Measurements from ENCODE around the gene C3orf22.

The C3orf22 gene

GRCh38 chr3:126519506-126520455 is 39.0 kb downstream of the C3orf22 start:
- H3K9me3 ChIP-seq (ENCODE audit: control insufficient read depth in 2 of 2, low read length in 2 of 2), result no peaks in the 10 kb centered on the region
- H3K27me3 ChIP-seq (ENCODE audit: control insufficient read depth in 2 of 2, insufficient read depth in 2 of 2, low read length in 2 of 2), result peaks cover 5 to 6% of the 10 kb centered on the region in 2 donors
- H3K36me3 ChIP-seq (ENCODE audit: control insufficient read depth in 2 of 2, insufficient read depth in 2 of 2, low read length in 2 of 2), result no peaks in the 10 kb centered on the region
- H3K27ac ChIP-seq (ENCODE audit: low read depth in 2 of 2, low read length in 2 of 2), result no peak overlapping the region
- H3K4me1 ChIP-seq (ENCODE audit: control insufficient read depth in 2 of 2, insufficient read depth in 2 of 2, low read length in 2 of 2), result peaks cover 10 to 11% of the 10 kb centered on the region in 2 donors
- H3K9ac ChIP-seq (ENCODE audit: low read depth in 1 of 2, low read length in 2 of 2), result no peak overlapping the region
- no peak overlapping the region for H3K4me3 ChIP-seq (ENCODE audit: low read length in 2 of 2)

GRCh38 chr3:126518779-126519177 is 40.0 kb downstream of the C3orf22 start:
- Histone ChIP-seq H3K36me3 (ENCODE audit: control insufficient read depth in 2 of 2, insufficient read depth in 2 of 2, low read length in 2 of 2) (no peaks in the 10 kb centered on the region), H3K4me3 (ENCODE audit: low read length in 2 of 2) (no peak overlapping the region)

GRCh38 chr3:126517986-126518778 is 40.5 kb downstream of the C3orf22 start:
- Histone ChIP-seq H3K9ac (ENCODE audit: low read depth in 1 of 2, low read length in 2 of 2) (no peak overlapping the region), H3K4me1 (ENCODE audit: control insufficient read depth in 2 of 2, insufficient read depth in 2 of 2, low read length in 2 of 2) (peaks cover under 1% of the 10 kb centered on the region in 2 donors), H3K27ac (ENCODE audit: low read depth in 2 of 2, low read length in 2 of 2) (no peak overlapping the region), H3K36me3 (ENCODE audit: control insufficient read depth in 2 of 2, insufficient read depth in 2 of 2, low read length in 2 of 2) (no peaks in the 10 kb centered on the region), H3K27me3 (ENCODE audit: control insufficient read depth in 2 of 2, insufficient read depth in 2 of 2, low read length in 2 of 2) (peaks cover under 1 to 4% of the 10 kb centered on the region in 2 donors), H3K4me3 (ENCODE audit: low read length in 2 of 2) (no peak overlapping the region), H3K9me3 (ENCODE audit: control insufficient read depth in 2 of 2, low read length in 2 of 2) (no peaks in the 10 kb centered on the region)

More at GRCh38 chr3:126518779-126519177, 40.0 kb downstream of the C3orf22 start:
- Histone ChIP-seq H3K9me3 (ENCODE audit: control insufficient read depth in 2 of 2, low read length in 2 of 2) (no peaks in the 10 kb centered on the region), H3K4me1 (ENCODE audit: control insufficient read depth in 2 of 2, insufficient read depth in 2 of 2, low read length in 2 of 2) (peaks cover 6 to 7% of the 10 kb centered on the region in 2 donors), H3K27me3 (ENCODE audit: control insufficient read depth in 2 of 2, insufficient read depth in 2 of 2, low read length in 2 of 2) (peaks cover 5 to 6% of the 10 kb centered on the region in 2 donors), H3K9ac (ENCODE audit: low read depth in 1 of 2, low read length in 2 of 2) (no peak overlapping the region), H3K27ac (ENCODE audit: low read depth in 2 of 2, low read length in 2 of 2) (no peak overlapping the region)

- H3K4me1 ChIP-seq (ENCODE audit: control insufficient read depth in 2 of 2, insufficient read depth in 2 of 2, low read length in 2 of 2), result no peaks in the 10 kb centered on the region
- peaks cover 0 to 2% of the 10 kb centered on the region in 2 donors for H3K27me3 ChIP-seq (ENCODE audit: control insufficient read depth in 2 of 2, insufficient read depth in 2 of 2, low read length in 2 of 2)
These were observed 41.3 kb downstream of the C3orf22 start, which contains the start of gene UROC1 for GRCh38 chr3:126517291-126517951. Gene UROC1 (minus strand): TSS chr3:126517773. CDS start chr3:126517719, 54 bp downstream.

GRCh38 chr3:126516936-126517290 is 41.8 kb downstream of the C3orf22 start:
- Histone ChIP-seq H3K27me3 (ENCODE audit: control insufficient read depth in 2 of 2, insufficient read depth in 2 of 2, low read length in 2 of 2) (peaks cover 0 to 1% of the 10 kb centered on the region in 2 donors), H3K36me3 (ENCODE audit: control insufficient read depth in 2 of 2, insufficient read depth in 2 of 2, low read length in 2 of 2) (no peaks in the 10 kb centered on the region), H3K4me3 (ENCODE audit: low read length in 2 of 2) (no peak overlapping the region), H3K4me1 (ENCODE audit: control insufficient read depth in 2 of 2, insufficient read depth in 2 of 2, low read length in 2 of 2) (no peaks in the 10 kb centered on the region), H3K9me3 (ENCODE audit: control insufficient read depth in 2 of 2, low read length in 2 of 2) (no peaks in the 10 kb centered on the region), H3K9ac (ENCODE audit: low read depth in 1 of 2, low read length in 2 of 2) (no peak overlapping the region), H3K27ac (ENCODE audit: low read depth in 2 of 2, low read length in 2 of 2) (no peak overlapping the region)

More at GRCh38 chr3:126517291-126517951, 41.3 kb downstream of the C3orf22 start, which contains the start of gene UROC1:
- no peak within 1 kb of the TSS for H3K27ac ChIP-seq (ENCODE audit: low read depth in 2 of 2, low read length in 2 of 2)
- H3K9me3 ChIP-seq (ENCODE audit: control insufficient read depth in 2 of 2, low read length in 2 of 2), result no peaks in the 10 kb centered on the region
- H3K4me3 ChIP-seq (ENCODE audit: low read length in 2 of 2), result no peak within 1 kb of the TSS
- H3K36me3 ChIP-seq (ENCODE audit: control insufficient read depth in 2 of 2, insufficient read depth in 2 of 2, low read length in 2 of 2), result no peaks in the 10 kb centered on the region
- H3K9ac ChIP-seq (ENCODE audit: low read depth in 1 of 2, low read length in 2 of 2), result no peak within 1 kb of the TSS

- H3K27me3 ChIP-seq (ENCODE audit: control insufficient read depth in 2 of 2, insufficient read depth in 2 of 2, low read length in 2 of 2), result peaks cover 0 to 1% of the 10 kb centered on the region in 2 donors
- H3K4me1 ChIP-seq (ENCODE audit: control insufficient read depth in 2 of 2, insufficient read depth in 2 of 2, low read length in 2 of 2), result no peaks in the 10 kb centered on the region
- H3K4me3 ChIP-seq (ENCODE audit: low read length in 2 of 2), result no peak overlapping the region
- H3K9ac ChIP-seq (ENCODE audit: low read depth in 1 of 2, low read length in 2 of 2), result no peak overlapping the region
- no peaks in the 10 kb centered on the region for H3K36me3 ChIP-seq (ENCODE audit: control insufficient read depth in 2 of 2, insufficient read depth in 2 of 2, low read length in 2 of 2)
- H3K27ac ChIP-seq (ENCODE audit: low read depth in 2 of 2, low read length in 2 of 2), result no peak overlapping the region
- H3K9me3 ChIP-seq (ENCODE audit: control insufficient read depth in 2 of 2, low read length in 2 of 2), result no peaks in the 10 kb centered on the region
These were observed 42.4 kb downstream of the C3orf22 start for GRCh38 chr3:126516152-126516935.

GRCh38 chr3:126515066-126515706 is 43.5 kb downstream of the C3orf22 start:
- H3K4me1 ChIP-seq (ENCODE audit: control insufficient read depth in 2 of 2, insufficient read depth in 2 of 2, low read length in 2 of 2), result no peaks in the 10 kb centered on the region
- peaks cover 0 to 1% of the 10 kb centered on the region in 2 donors for H3K27me3 ChIP-seq (ENCODE audit: control insufficient read depth in 2 of 2, insufficient read depth in 2 of 2, low read length in 2 of 2)
- H3K9ac ChIP-seq (ENCODE audit: low read depth in 1 of 2, low read length in 2 of 2), result no peak overlapping the region
- no peaks in the 10 kb centered on the region for H3K36me3 ChIP-seq (ENCODE audit: control insufficient read depth in 2 of 2, insufficient read depth in 2 of 2, low read length in 2 of 2)
- H3K4me3 ChIP-seq (ENCODE audit: low read length in 2 of 2), result no peak overlapping the region
- H3K9me3 ChIP-seq (ENCODE audit: control insufficient read depth in 2 of 2, low read length in 2 of 2), result no peaks in the 10 kb centered on the region
- H3K27ac ChIP-seq (ENCODE audit: low read depth in 2 of 2, low read length in 2 of 2), result no peak overlapping the region

GRCh38 chr3:126514161-126514560 is 44.6 kb downstream of the C3orf22 start:
- Histone ChIP-seq H3K9me3 (ENCODE audit: control insufficient read depth in 2 of 2, low read length in 2 of 2) (no peaks in the 10 kb centered on the region), H3K4me1 (ENCODE audit: control insufficient read depth in 2 of 2, insufficient read depth in 2 of 2, low read length in 2 of 2) (no peaks in the 10 kb centered on the region), H3K27ac (ENCODE audit: low read depth in 2 of 2, low read length in 2 of 2) (no peak overlapping the region), H3K4me3 (ENCODE audit: low read length in 2 of 2) (no peak overlapping the region), H3K27me3 (ENCODE audit: control insufficient read depth in 2 of 2, insufficient read depth in 2 of 2, low read length in 2 of 2) (peaks cover 0 to 1% of the 10 kb centered on the region in 2 donors), H3K36me3 (ENCODE audit: control insufficient read depth in 2 of 2, insufficient read depth in 2 of 2, low read length in 2 of 2) (no peaks in the 10 kb centered on the region), H3K9ac (ENCODE audit: low read depth in 1 of 2, low read length in 2 of 2) (no peak overlapping the region)

All from mucosa of rectum (tissue), 2 donors.